ENCODE measurements around the gene LOC101059915. TPM values are rescaled to one million over a fixed set of nuclear protein-coding genes. Genes with fewer than 3 reads are reported as not detected.
"Not testable (repeated sequence)": the region's sequence is repeated elsewhere in the genome, so short reads cannot be mapped to it uniquely, and the experiment has no call there.

Gene LOC101059915

GRCh38 chrX:71714064-71714463 is 46.7 kb downstream of the LOC101059915 start:
- H3K9me3 Mint-ChIP-seq, H3K27me3 Mint-ChIP-seq: not testable (repeated sequence)

DNA sequence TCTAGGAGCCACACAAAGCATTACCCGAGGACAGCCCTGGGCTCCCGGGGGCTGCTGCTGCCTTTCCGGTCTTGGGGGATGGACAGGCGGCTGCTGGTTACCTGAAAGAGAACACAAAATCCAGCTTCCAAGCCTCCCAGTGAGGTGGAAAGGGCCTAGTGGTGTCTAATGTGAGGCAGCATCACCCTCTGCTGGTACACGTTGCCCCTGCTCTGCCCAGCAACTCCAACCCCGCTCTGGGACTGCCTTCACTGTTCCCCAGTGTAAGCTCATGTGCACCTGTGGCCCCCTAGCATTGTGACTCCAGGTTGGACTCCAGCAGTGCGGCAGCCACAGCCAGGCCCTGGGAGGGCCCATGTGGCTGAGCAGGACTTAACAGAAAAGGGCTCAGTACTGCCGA is 48.2 kb downstream of the LOC101059915 start:
- H3K9me3 Mint-ChIP-seq; H3K27me3 Mint-ChIP-seq; H3K4me3 Mint-ChIP-seq; H3K36me3 Mint-ChIP-seq; ATAC-seq; DNase-seq (ENCODE audit: low spot score); H3K27ac Mint-ChIP-seq; H3K4me1 Mint-ChIP-seq (ENCODE audit: low read depth in 2 of 2): not testable (repeated sequence)

More at GRCh38 chrX:71714064-71714463, 46.7 kb downstream of the LOC101059915 start:
- not testable (repeated sequence) for H3K36me3 Mint-ChIP-seq; ATAC-seq; H3K27ac Mint-ChIP-seq; H3K4me1 Mint-ChIP-seq (ENCODE audit: low read depth in 2 of 2); H3K4me3 Mint-ChIP-seq; DNase-seq (ENCODE audit: low spot score)

DNA sequence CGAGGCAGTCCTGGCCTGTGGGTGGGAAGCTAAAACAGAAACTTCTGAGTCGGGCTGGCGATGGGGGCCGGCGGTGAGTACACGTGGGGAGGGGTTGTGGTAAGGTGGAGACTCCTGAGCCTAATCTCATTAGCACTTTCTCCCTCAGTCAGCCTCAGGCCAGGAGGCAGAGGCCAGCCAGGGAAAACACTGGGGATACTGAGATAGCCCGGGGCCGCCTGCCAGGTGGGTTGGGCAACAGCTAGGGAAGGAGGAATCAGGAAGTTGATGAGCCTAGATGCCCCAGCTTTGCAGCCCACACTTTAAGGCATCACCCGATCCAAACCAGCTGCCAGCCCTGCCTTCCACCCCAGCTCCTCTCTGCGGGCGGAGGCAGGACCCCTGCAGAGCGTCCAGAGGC is 49.0 kb downstream of the LOC101059915 start:
- not testable (repeated sequence) for H3K36me3 Mint-ChIP-seq, ATAC-seq, H3K27me3 Mint-ChIP-seq

DNA sequence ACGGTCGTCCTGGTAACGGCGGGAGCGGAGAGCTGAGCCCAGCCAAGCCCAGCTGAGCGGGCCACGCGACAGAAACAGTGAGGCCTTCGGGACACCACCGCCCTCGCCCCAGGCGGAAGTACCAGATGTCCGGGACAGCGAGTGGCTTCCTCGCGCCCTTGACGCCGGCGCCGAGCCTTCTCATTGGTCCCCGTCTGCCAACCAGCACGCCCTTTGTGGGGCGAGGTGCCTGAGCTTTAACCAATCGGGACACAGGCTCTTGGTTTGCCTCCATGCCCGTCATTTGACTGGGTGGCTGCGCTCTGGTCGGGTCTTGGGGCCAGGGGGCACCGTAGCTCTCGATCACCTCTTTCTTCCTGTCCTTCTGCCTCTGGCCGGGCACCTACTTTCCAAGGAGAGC is 50.8 kb downstream of the LOC101059915 start, which contains the start of gene CXorf49:
CXorf49 (minus strand) TSS at position 101 of the 400 bp plus-strand sequence. CDS start 134 bp downstream, outside the sequence.
- not testable (repeated sequence) for DNase-seq (ENCODE audit: low spot score); H3K36me3 Mint-ChIP-seq; H3K27me3 Mint-ChIP-seq; H3K9me3 Mint-ChIP-seq; H3K4me1 Mint-ChIP-seq (ENCODE audit: low read depth in 2 of 2); H3K4me3 Mint-ChIP-seq; ATAC-seq; H3K27ac Mint-ChIP-seq

More for the DNA sequence above, 49.0 kb downstream of the LOC101059915 start:
- not testable (repeated sequence) for H3K4me1 Mint-ChIP-seq (ENCODE audit: low read depth in 2 of 2); H3K9me3 Mint-ChIP-seq; H3K27ac Mint-ChIP-seq; H3K4me3 Mint-ChIP-seq; DNase-seq (ENCODE audit: low spot score)

DNA sequence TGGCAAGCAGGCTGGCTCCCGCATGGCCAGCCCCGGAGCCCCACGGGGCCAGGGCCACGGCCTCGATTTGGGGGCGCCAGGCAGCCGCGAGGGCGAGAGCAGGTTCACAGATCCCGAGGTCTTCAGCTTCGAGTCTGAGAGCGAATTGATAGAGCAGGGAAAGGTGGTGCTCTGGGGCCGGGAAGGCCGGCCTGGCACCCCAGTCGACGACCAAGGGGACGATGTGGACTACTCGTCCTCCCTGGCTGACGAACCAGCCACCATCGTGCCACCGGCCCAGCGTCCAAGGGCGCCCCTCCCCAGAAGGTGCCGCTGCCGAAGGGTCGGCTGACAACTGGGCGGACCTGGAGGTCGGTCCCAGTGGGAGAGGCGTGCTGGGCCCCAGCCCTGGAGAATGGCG is 51.8 kb downstream of the LOC101059915 start:
- not testable (repeated sequence) for H3K27me3 Mint-ChIP-seq; H3K4me1 Mint-ChIP-seq (ENCODE audit: low read depth in 2 of 2); H3K27ac Mint-ChIP-seq; ATAC-seq; H3K36me3 Mint-ChIP-seq; H3K4me3 Mint-ChIP-seq; DNase-seq (ENCODE audit: low spot score); H3K9me3 Mint-ChIP-seq

GRCh38 chrX:71720289-71720886 is 53.0 kb downstream of the LOC101059915 start:
- H3K9me3 Mint-ChIP-seq; H3K27ac Mint-ChIP-seq; H3K36me3 Mint-ChIP-seq; DNase-seq (ENCODE audit: low spot score); ATAC-seq; H3K4me3 Mint-ChIP-seq; H3K27me3 Mint-ChIP-seq; H3K4me1 Mint-ChIP-seq (ENCODE audit: low read depth in 2 of 2): not testable (repeated sequence)

Other genes with a start within 250 kb of the LOC101059915 start
- gene OGT, start 134.4 kb upstream of the LOC101059915 start, total RNA-seq = 100 to 1,000 TPM; 309 to 356 TPM
- 1 to 10 TPM; 5.5 to 6.1 TPM for gene GCNA, start 89.1 kb upstream of the LOC101059915 start, total RNA-seq
- gene CXCR3, start 49.0 kb upstream of the LOC101059915 start, total RNA-seq = 10 to 100 TPM in 1 of 2 donors, 1 to 10 TPM in 1; 2.7 to 14.8 TPM
- not detected for gene CXorf49, start 50.7 kb downstream of the LOC101059915 start, total RNA-seq
- not detected for gene CXorf49B, start 95.8 kb downstream of the LOC101059915 start, total RNA-seq
- under 1 TPM; 0.07 to 0.67 TPM for gene NHSL2, start 243.3 kb downstream of the LOC101059915 start, total RNA-seq